Thyroid gland (tissue), 4 donors: ENCODE results near the gene CPE. TPM values are rescaled to one million over a fixed set of nuclear protein-coding genes. Genes with fewer than 3 reads are reported as not detected.

ENCODE experiments used
- DNase-seq, 2 donors: peaks; one replicate each; pipeline ENCODE4 v3.0.0-alpha.2; 2019
- H3K27ac ChIP-seq, 3 donors: fragments of 200-600 bp; sonication (generic); 1 replicate in 2 of 3; 2 replicates in 1 of 3; pipeline ENCODE4 v1.5.1; 2016 to 2019; ENCODE audit warnings: mild to moderate bottlenecking in 1 of 3, moderate library complexity in 1 of 3
- H3K27me3 ChIP-seq: fragments of 200-600 bp; sonication (generic); one replicate; pipeline ENCODE4 v1.5.1; 2019
- H3K36me3 ChIP-seq, 2 donors: fragments of 200-600 bp; sonication (generic); one replicate each; pipeline ENCODE4 v1.5.1; 2016 to 2019
- H3K4me1 ChIP-seq, 2 donors: fragments of 200-600 bp; sonication (generic); one replicate each; pipeline ENCODE4 v1.5.1; 2017 to 2019
- H3K4me3 ChIP-seq, 3 donors: fragments of 200-600 bp; sonication (generic); replicated peaks in 1 of 3; 1 replicate in 2 of 3; 2 replicates in 1 of 3; pipeline ENCODE4 v1.5.1; 2016; ENCODE audit warnings: mild to moderate bottlenecking in 1 of 3
- H3K9me3 ChIP-seq: fragments of 200-600 bp; sonication (generic); one replicate; pipeline ENCODE4 v1.5.1; 2017
- CTCF ChIP-seq, 6 experiments: fragments of 200-600 bp in 3 of 6; fragments of 450-650 bp in 3 of 6; sonication (generic) in 3 of 6; IDR thresholded peaks; one replicate each; pipeline ENCODE4 v1.5.1; 2016 to 2019; ENCODE audit warnings: antibody characterized with exemption in 6 of 6, mild to moderate bottlenecking in 2 of 6, inconsistent platforms in 1 of 6, moderate library complexity in 1 of 6
- POLR2A ChIP-seq, 2 donors: fragments of 450-650 bp; IDR thresholded peaks; one replicate each; pipeline ENCODE4 v1.6.1; 2017; ENCODE audit warnings: antibody characterized with exemption in 2 of 2, mild to moderate bottlenecking in 2 of 2, moderate library complexity in 1 of 2
- WGBS, 2 donors: methylation state at CpG; one replicate each; pipeline ENCODE4 v1.1.5; 2017; 5-methylcytosine and 5-hydroxymethylcytosine counted together
- intact Hi-C: fragments of 100-400 bp; cut with DNase I; formaldehyde crosslinking; loops from one replicate; pipeline ENCODE4 v1.15.1; 2023
- total RNA-seq, 4 donors: library from RNA; depleted of rRNA; stranded (reverse); fragments of >200 nt; gene quantifications; one replicate each; pipeline ENCODE4 v1.2.3, GENCODE V29; 2016

Gene CPE
- total RNA-seq, 4 donors from 2014 or later = 159 to 334 (median 309) TPM

- intact Hi-C loops = no loop called here
- TF ChIP-seq POLR2A (IDR thresholded peaks at IDR 0.05) (no peak), CTCF (IDR thresholded peaks at IDR 0.05) (no peak)
These were observed 9.9 kb downstream of the CPE start for GRCh38 chr4:165388756-165389155.

GRCh38 chr4:165393051-165393450 is 14.2 kb downstream of the CPE start:
- Histone ChIP-seq H3K4me3 (no peak overlapping the region), H3K9me3 (no peaks in the 10 kb centered on the region), H3K27ac (no peak overlapping the region), H3K27me3 (no peaks in the 10 kb centered on the region), H3K36me3 (no peaks in the 10 kb centered on the region), H3K4me1 (peaks cover 6 to 10% of the 10 kb centered on the region in 2 donors)
- intact Hi-C loops = no loop called here
- no peak for TF ChIP-seq POLR2A (IDR thresholded peaks at IDR 0.05)
- TF ChIP-seq CTCF (IDR thresholded peaks at IDR 0.05) = no peak
- no peak for DNase-seq

More at GRCh38 chr4:165388756-165389155, 9.9 kb downstream of the CPE start:
- Histone ChIP-seq H3K9me3 (no peaks in the 10 kb centered on the region), H3K36me3 (no peaks in the 10 kb centered on the region), H3K4me3 (no peak overlapping the region), H3K27ac (no peak overlapping the region), H3K4me1 (peaks cover 6 to 10% of the 10 kb centered on the region in 2 donors), H3K27me3 (no peaks in the 10 kb centered on the region)
- DNase-seq = no peak

GRCh38 chr4:165393704-165394103 is 14.9 kb downstream of the CPE start:
- H3K27ac ChIP-seq = peak overlapping the region in 2 of 3 donors; percentile 9 to 27
- peaks cover 9 to 16% of the 10 kb centered on the region in 2 donors for H3K4me1 ChIP-seq
- no peaks in the 10 kb centered on the region for H3K27me3 ChIP-seq
- H3K4me3 ChIP-seq = no peak overlapping the region
- intact Hi-C loops = no loop called here
- no peaks in the 10 kb centered on the region for H3K9me3 ChIP-seq
- no peak for TF ChIP-seq CTCF (IDR thresholded peaks at IDR 0.05)
- TF ChIP-seq POLR2A (IDR thresholded peaks at IDR 0.05) = no peak
- no peaks in the 10 kb centered on the region for H3K36me3 ChIP-seq
- DNase-seq = no peak
- 39 to 51% methylated on average over 2 of the region's 2 CpGs for WGBS, 2 donors

GRCh38 chr4:165394275-165394674 is 15.5 kb downstream of the CPE start:
- Histone ChIP-seq H3K36me3 (no peaks in the 10 kb centered on the region), H3K4me1 (peaks cover 14 to 18% of the 10 kb centered on the region in 2 donors), H3K27ac (no peak overlapping the region), H3K9me3 (no peaks in the 10 kb centered on the region), H3K4me3 (no peak overlapping the region), H3K27me3 (no peaks in the 10 kb centered on the region)
- TF ChIP-seq CTCF (IDR thresholded peaks at IDR 0.05) (no peak), POLR2A (IDR thresholded peaks at IDR 0.05) (no peak)
- DNase-seq = no peak
- 75 to 78% methylated on average over 5 of the region's 5 CpGs for WGBS, 2 donors
- intact Hi-C loops = no loop called here

GRCh38 chr4:165398570-165398969 is 19.8 kb downstream of the CPE start:
- Histone ChIP-seq H3K36me3 (no peaks in the 10 kb centered on the region), H3K4me3 (no peak overlapping the region), H3K27ac (no peak overlapping the region), H3K27me3 (no peaks in the 10 kb centered on the region), H3K4me1 (peaks cover 8 to 18% of the 10 kb centered on the region in 2 donors), H3K9me3 (no peaks in the 10 kb centered on the region)
- intact Hi-C loops = no loop called here
- peak; percentile 58 to 59 for DNase-seq
- WGBS, 2 donors = 3 to 15% methylated on average over 1 of the region's 1 CpG
- TF ChIP-seq CTCF (IDR thresholded peaks at IDR 0.05) (peak in 1 of 6 experiments; percentile 13), POLR2A (IDR thresholded peaks at IDR 0.05) (no peak)
